ENCODE measurements around the gene PELO.
"Not testable (repeated sequence)": the region's sequence is repeated elsewhere in the genome, so short reads cannot be mapped to it uniquely, and the experiment has no call there.

PELO gene

DNA sequence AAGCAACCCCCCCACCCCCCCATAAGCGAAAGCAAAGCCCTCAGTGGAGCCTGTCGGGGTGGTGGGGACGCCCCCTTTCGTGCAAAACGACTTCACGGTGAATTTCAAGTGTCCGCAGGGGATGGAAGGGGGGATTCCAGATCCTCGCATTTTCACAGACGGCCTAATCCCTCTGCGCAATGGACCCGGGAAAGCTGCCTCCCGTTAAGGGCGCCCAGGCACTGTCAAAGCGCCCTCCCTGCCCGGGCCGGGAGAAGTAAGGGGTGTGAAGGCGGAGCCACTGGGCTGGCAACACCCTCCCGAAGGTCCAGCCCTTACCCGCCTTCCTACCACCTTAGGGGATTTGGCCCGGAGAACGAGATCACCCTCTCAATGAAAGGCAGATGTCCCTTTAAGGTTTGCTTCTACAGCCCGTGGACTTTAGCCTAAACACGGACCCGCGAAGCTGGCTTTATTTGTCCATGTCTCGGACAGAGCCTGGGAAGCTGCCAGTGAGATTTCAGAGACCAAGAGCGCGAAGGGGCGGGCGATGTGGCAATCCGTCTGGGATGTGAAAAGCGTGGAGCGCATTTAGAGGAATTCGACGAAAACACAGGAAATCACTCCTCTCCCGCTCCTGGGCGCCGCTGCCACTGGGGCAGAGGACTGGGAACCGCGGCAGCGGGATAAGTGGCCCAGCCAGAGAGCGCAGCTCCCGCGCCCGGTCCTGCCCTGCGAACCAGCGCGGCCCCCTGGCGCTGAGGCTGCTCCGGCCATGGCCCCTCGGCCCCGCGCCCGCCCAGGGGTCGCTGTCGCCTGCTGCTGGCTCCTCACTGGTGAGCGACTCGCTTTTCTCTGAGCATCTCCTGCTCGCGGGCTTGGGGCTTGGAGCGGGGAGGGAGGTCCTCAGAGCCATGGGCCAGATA is at the start of gene PELO, which contains the start of gene ITGA1:
TSS of gene PELO (plus strand) at position 317 of the 905 bp plus-strand sequence. CDS start 12,479 bp downstream, outside the sequence.
TSS of gene ITGA1 (plus strand) at position 317 of the 905 bp plus-strand sequence. CDS start at position 755, 438 bp downstream.
- peak; percentile 56 for DNase-seq

- DNase-seq, result no peak
Measured at GRCh38 chr5:52738095-52738506, 49.6 kb upstream of the PELO start.

DNA sequence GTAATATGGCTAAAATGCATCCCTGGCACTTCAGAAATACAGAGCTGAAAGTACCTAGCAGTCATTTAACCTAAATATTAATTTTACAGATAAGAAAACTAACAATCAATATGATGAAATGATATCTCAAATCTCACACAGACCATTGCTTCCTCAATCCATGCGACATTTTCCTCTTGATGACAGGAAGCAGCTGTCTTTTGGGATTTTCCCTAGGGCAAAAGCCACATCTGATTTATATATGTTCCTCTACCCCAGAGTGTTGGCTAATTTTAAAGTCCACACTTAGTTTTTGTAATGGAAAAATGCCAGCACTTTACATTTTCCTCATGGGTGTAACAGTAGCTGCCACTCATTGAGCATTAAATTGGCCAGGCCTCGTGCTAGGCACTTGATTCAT is 47.7 kb upstream of the PELO start:
- DNase-seq, result no peak

DNA sequence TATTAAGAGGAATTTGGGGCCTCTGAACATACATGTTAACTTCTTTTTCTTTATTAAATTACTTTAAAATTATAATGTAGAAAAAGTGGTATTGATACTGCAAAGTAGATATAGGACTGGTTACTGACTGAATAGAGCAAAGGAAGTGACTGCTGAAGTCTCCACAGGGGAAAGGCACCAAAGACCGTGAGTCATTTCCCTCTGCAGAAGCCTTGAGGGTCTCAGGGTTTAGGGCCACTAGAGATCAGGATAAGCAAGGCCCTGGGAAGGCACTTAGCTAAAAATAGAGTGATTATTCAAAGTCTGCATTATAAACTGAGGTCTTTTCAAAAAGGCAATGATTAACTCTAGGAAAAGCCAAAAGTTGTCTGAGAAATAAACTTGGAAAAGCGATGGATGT is 44.7 kb upstream of the PELO start:
- DNase-seq, result no peak

GRCh38 chr5:52743529-52743928 is 44.2 kb upstream of the PELO start:
- DNase-seq, result no peak

GRCh38 chr5:52743970-52744369 is 43.7 kb upstream of the PELO start:
- DNase-seq, result no peak

GRCh38 chr5:52744867-52745458 is 42.8 kb upstream of the PELO start:
- not testable (repeated sequence) for DNase-seq

DNA sequence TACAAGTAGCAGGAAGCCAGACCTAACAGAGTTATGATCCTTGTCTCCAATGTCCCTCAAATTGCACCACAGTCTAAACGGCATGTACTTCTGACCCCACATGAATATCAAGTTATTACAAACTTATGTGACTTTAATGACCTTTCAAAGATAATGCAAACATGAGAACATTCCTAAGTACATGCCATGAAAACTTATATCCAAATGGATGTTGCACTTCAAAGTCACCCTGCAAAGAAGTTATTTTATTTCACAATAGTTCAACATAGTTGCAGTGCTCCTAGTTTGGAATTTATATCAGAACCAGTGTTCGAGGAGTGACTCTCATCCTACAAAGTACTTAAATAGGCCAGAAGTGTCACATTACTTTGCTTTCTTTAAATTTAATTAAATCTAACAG is 41.2 kb upstream of the PELO start:
- no peak for DNase-seq

GRCh38 chr5:52748590-52748989 is 39.1 kb upstream of the PELO start:
- no peak for DNase-seq

DNA sequence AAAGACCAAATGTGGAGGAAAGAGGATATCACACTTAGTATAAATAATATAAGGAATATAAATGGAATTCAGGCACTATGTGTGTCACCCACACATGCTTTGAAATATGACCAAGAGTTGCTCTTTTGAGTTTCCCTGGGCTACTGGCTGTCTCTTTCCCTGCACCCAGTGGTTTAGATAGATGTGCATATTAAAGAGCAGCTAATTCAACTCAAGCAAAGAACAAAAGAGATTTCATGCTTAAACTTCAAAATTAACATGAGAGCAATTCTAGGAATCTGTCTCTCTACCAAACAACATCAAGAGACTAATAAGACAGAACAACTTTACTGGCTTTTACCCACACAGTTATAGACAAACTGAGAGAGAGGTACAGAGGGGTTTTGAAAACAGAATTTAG is 38.0 kb upstream of the PELO start:
- no peak for DNase-seq

GRCh38 chr5:52751137-52751536 is 36.6 kb upstream of the PELO start:
- no peak for DNase-seq

GRCh38 chr5:52754051-52754450 is 33.7 kb upstream of the PELO start:
- DNase-seq, result no peak

GRCh38 chr5:52757527-52757926 is 30.2 kb upstream of the PELO start:
- no peak for DNase-seq

GRCh38 chr5:52758014-52758413 is 29.7 kb upstream of the PELO start:
- no peak for DNase-seq

DNA sequence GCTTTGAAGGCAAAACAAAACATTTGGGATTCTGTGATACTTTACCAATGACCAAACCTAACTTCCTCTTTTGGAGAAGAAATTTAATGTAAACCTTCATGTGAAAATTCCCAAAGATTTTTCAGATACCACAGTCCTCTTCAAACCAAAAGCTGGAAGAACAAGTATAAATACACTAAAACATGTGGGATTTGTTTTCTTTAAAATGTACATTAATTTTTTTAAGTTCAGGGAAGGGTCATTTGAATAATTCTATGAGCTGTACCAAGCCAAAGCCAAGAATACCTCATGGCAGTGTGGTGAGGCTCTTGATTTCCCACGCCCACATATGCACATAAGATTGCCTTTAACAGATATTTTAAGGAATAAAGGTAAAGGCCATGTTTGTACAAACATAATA is 28.4 kb upstream of the PELO start:
- DNase-seq, result no peak

DNA sequence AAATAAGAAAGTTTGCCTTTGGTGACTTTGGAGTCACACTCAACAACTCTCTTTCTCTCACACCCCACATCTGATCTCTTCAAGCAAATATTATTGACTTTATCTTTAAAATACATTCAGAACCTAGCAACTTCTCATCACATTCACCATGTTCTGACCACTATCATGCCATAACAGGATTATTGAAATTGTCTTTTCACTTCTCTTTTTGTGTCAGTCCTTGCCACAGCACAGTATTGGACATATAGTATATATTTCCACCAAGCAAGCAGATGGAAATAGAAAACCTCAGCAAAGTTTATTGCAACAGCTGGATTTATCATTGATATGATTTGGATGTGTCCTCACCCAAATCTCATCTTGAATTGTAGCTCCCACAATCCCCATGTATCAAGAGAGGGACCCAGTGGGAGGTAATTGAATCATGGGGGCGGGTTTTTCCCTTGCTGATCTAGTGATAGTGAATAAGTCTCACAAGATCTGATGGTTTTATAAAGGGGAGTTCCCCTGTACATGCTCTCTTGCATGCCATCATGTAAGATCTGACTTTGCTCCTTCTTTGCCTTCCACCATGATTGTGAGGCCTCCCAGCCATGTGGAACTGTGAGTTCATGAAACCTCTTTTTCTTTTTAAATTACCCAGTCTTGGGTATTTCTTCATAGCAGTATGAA is 26.9 kb upstream of the PELO start:
- DNase-seq, result no peak

GRCh38 chr5:52767217-52767743 is 20.4 kb upstream of the PELO start:
- no peak for DNase-seq

DNA sequence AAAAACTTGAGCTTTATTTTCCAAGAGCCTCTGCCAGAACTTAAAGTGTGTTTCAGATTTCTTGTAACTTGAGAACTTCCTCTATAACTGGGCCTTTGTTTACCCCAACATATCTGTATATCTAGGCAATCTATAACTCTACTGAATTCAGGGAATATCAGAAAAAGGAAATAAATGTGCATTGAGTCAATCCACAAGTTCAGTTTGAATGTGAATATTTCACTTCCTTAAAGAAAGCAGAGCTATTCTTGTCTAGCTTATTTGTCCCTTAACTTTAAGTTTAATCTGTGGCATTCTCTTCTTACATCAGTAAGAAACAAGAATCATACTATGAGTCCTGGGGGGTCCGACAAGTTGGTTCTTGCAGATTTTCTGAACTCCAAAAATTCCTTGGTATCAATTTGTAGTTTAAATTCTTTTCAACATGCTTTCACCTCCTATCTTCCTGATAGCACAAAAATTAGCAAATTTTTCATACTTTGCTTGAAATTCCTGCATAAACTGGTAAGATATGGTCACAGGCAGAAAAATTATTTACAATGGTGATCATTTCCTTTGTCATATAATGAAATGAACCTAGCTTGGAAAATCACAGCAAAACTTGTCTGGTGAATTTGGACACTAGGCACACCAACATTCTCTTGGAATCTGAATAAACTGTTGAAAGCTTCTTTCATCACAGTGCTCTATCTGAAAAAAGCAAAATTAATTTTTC is 19.8 kb upstream of the PELO start:
- DNase-seq, result no peak

DNA sequence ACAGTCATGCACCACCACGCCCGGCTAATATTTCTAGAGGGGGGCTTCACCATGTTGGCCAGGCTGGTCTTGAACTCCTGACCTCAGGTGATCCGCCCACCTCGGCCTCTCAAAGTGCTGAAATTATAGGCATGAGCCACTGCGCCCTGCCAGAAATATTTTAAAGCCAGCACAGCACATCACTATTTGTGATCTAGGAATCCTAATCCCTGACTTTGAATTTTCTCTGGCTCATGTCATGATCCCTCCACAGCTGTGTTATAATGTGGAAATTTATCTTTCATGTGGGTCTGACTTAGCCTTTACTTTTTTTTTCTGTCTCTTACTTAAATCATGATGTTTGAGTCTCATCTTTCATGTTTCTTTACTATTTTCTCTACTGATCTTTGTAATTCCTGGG is 18.7 kb upstream of the PELO start:
- DNase-seq, result no peak

- DNase-seq, result no peak
Measured at GRCh38 chr5:52770287-52770939, 17.3 kb upstream of the PELO start.

DNA sequence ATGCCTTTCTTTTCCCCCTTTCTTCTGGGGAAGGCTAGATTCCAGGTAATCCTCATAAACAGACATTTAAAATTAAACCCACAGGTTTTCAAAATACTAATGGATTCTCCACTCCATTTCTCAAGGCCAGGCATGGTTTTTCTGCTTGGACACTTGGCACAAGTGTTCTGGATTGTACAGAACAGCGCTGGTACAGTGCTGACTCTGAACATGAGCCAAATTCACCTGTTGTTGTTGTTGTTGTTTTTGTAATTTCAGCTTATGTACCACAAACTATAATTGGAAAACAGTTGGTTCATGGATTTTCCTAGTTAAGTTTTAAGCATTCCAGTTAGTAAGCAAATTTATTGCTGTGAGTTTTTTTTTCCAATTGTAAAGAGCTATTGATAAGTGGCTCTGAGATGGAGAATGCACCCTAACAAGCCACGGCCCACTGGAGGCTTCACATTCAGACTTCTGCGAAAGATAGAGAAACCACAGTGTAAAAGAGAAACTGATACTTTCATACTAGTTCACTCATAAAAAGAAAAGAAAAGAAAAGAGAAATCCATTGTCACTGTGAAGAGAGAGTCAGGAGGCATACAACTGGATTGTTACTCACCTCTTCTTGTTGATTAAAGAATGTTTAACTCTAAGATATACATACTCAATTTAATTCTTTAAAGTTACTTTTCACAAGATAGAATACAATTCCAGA is 16.2 kb upstream of the PELO start:
- DNase-seq, result no peak

DNA sequence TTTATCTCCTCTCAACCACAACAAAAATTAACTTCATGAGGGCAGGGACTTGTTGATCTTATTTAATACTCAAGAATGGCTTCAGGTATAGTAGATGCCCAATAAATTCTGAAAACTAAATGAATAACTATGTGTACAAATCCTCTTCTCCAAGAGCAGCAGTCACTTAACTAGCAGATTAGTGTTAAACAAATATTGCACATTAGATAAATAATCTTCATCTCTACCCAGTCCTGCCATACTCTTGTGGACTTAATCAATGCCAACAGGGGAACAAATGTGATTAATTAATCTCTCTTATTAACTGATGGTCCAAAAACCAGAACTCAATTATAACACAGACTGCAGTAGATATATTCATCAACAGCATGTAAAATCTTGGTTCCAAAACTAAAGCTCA is 15.0 kb upstream of the PELO start:
- DNase-seq, result no peak
